HG03460 (cell line): ENCODE data around the gene CIAPIN1.
A peak's percentile ranks its signal among the peaks of the same experiment; 100 is the strongest.

Source experiments
- ATAC-seq: cut with Tn5 transposase; IDR thresholded peaks from one replicate; pipeline ENCODE4 v1.9.1; 2021; ENCODE audit not compliant: unreplicated experiment

The CIAPIN1 gene

DNA sequence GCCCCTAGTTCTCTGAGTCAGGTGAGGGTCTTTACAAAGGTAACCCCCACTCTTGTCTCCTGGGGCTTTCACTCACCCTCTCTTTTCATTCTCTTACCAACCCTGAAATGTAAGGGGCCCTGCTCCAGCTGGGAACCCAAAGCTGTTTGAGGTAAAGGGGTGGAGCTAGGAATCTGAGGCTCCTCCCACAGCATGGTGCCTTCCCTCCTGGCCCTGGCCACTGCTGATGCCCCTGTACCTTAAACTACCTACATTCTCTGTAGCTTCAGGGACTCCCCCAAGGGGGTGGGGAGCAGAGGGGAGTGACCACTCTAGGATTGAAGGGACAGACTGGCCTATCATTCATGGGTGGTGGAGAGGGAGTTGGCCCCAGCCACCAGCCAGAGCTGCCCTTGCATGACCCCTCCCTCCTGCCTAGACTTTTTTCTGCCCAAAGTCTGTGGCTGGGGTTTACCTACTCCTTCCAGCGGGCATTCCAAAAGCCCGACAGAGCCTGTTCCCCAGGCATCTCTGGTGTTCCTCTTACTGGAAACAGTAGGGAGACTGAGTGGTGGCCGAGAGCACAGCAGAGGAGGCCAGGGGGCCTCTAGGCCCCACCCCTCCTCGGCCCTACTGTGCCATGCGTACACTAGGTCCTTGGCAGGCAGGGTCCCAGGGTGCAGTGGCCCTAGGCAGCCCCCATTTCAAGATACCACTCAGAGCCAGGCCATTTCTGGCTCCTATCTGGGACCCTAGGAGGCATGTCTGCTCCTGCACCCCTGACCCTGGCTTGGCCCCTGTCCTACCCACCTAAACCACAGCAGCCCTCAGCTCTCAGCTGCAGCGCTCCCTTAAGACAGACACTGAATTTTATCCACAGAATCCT is 29.6 kb upstream of the CIAPIN1 start:
- no peak for ATAC-seq

DNA sequence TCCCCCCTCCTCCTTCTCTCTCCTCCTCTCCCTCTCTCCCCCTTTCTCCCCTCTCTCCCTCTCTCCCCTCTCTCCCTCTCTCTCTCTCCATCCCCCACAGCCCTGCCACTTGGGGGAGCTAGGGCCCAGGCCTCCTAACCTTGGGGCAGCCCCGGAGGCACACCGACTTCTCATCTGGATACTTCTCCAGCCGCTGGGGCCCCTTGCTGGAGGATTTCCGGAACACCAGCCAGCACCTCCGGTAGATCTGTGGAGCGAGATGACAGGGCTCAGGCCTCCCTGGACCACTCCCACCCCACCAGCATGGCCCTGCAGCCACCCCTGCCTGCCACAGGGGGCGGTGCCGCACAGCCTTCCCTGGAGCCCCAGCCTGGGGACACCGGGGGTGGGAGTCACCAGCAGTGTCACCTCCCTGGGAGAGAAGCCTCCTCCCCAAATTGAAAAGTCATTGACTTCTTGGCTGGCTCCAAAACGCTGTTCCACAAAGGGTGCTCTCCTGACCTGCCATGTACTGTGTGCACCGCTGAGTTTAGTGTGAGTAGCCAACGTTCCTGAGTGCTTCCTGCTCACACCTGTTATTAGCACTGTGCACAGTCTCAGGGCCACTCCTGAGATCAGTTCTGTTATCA is 28.6 kb upstream of the CIAPIN1 start:
- ATAC-seq: peak; percentile 92

DNA sequence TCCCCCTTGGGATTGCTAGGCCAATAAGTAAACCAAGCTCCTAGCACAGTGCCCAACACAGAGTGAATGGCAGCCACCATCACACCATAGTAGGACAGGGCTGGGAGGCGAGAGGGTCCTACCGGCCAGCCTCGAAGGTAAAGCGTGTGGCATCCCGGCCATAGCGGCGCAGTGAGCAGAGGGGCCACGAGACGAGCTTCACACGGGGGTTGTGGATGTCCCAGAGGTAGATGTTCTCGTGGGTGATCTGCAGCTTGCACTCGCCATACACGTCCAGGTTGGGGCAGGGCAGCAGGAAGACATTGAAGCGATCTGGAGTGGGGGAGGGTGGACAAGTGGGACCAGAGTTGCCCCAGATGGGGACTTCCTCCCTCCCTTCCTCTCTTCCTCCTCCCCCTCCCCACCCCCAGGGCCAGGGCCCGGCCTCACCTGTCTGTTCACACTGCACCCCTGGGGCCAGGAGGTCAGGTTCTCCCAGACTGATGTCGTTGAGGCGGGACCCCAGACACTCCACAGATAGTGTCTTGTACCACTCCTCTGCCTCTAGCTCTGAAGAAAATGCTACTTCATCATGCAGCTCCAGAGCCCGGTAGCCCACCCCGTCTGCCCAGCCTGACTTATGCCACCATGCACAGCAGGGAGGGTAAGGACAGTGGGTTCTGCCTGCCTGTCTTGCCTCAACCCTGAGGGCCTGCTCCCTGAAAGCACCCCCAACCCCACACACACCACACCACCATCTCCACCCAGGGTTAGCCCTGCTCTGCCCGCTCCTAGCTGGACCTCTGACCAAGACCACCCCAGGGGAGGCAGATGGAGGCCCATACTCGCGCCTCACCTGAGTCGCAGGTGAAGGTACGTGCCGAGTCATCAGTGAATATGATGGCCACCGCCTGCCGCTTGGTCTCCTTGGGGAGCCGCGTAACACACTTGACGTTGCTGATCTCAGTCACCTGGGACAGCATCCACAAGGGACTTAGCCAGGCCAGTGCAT is 27.8 kb upstream of the CIAPIN1 start:
- no peak for ATAC-seq

DNA sequence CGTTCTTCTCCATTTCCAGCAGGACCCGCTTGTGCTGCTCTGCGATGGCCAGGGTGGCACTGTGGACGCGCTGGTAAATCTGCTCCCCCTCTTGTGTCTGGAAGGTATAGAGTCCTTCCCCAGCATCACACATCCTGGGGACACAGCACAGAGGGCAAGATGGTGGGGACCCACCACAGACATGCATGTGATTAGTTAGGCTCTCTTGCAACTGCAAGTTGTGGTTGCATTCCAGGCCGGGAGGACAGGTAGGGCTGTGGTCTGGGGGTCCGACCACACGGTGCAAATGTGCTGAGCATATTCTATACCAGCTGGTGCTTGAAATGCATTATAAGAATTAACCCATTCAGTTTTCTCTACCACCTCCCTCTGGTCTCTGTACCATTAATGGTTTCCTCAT is 26.7 kb upstream of the CIAPIN1 start:
- no peak for ATAC-seq

DNA sequence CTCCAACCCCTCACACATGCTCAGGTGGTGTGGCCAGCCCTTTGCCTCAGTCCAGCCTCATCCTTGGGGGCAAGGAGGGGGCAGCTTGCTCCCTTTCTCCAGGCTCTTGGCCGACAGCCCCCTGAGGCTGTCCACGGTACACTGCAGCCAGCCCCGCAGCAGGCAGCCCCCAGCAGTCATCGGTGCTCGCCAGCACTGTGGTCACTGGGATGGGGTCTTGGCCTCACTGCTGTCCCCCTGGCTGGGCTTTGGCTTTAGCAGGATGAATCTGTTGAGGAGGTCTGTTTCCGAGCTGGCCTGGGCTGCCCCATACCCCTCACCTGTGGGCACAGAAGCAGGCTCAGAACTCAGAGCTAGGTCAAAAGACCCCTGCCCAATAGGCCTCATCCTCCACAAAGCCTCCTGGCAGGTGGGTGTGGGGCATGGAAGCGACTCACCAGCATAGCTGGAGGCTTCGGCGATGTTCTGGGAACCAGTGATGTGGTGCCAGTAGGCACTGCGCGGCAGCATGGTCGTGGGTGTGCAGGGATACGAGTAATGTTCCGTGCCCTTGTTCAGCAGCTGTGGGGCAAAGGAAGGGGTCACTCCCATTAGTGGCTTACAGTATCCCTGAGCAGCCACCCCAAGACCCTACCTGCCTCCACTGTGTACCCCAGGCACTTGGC is 26.1 kb upstream of the CIAPIN1 start:
- no peak for ATAC-seq

DNA sequence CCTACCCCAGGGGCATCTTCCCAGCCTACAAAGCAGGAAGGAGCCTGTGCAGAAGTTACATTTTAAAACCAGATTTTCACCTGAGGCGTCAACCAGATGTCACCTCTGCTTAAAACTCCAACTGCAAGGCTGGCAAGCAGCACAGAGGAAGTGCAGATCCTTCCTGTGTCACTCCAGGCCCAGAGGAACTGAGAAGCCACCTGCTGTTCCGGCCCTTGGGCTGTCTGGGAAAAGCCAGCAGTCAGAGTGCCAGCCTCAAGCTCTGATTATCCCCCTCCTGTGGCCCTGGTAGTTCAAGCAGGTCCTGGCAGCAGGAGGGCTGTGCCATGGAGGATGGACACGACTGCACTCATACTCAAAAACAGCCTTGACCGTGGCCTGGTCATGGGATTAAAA is 25.5 kb upstream of the CIAPIN1 start:
- no peak for ATAC-seq

DNA sequence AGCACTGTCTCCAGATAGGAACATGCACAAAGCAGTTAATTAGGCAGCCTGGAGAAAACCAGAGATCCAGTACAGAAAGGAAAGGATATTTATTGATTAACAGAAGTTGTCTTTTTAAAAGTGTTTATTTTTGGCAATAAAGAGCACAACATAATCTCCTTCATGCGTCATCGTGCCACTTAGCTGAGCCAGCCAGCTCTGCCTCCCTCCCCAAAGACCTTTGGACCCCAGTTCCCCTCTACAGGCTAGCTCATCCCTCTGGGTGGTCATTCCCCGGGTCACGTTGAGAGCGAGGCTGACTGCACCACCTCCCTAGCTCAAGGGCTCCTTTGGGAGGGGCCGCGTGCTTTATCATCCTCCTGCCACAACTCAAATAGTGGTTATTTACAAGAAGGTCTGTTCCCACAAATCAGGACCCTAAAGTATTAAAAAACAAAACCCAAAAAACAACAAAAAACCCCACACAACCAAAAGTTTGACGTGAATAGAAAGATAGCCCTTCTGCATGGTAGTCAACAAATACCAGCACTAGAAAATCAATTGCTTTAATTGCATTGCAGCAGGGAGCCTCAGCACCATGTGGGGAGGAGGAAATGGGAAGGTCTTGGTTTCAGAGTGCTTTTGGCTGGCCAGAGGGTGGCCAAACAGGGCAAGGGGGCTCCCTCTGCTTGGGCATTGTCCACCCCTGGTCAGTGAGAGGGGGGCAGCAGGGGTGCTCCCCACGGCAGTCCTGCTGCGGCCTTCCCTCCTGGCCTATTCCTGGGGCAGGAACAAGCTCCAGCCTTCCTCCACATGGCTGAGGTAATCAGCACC is 24.9 kb upstream of the CIAPIN1 start:
- no peak for ATAC-seq

DNA sequence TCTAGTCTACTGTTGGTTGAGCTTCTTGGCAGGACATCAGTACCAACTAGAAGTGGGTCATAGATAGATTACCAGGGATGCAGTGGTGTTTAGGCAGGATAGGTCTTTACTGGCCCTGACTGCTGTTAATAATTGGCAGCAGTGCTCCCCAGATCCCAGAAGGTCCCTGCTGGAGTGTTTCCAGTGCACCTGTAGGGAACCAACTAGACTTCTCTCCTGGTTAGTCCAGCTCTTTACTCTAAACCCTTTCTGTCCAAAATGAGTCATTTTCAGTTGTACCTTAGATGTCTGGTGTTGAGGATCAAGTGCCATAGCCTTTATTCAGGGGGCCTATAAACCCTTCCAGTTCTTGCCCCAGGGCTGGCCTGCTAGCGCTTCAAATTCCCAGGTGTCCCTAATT is 24.0 kb upstream of the CIAPIN1 start:
- no peak for ATAC-seq

DNA sequence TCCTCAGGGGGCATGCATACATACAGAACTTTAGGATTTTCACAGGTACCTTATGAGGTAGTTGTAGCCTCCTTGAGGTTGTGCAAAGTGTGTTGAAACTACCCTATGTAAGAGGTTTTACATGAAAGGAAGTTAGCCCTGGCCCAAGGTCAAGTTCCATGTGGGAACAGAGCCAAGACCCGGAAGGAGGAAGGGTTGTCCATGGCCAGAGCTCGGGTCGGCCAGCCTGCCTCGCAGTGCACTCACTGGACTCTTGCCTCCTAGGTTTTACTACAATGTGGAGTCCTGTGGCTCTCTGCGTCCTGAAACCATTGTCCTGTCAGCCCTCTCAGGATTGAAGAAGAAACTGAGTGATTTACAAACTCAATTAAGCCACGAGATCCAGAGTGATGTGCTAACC is 23.5 kb upstream of the CIAPIN1 start:
- no peak for ATAC-seq

DNA sequence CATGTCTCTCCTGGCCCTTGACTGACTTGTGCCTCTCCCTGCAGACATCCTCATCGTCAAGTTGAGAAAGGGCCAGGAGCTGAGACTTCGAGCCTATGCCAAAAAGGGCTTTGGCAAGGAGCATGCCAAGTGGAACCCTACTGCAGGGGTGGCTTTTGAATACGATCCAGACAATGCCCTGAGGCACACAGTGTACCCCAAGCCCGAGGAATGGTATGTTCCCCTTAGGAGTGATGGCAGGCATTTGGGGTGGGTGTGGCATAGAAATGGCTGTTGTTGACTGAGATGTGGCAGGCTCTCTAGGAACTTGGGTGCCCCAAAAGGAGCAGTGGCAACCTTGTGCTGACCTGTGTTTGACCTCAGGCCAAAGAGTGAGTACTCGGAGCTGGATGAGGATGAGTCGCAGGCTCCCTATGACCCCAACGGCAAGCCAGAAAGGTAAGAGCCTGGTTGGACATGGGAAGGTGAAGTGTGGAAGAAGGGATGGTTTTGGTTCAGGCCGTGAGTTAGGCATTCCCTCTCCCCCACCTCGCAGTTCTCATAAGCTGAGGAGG is 22.8 kb upstream of the CIAPIN1 start:
- no peak for ATAC-seq

DNA sequence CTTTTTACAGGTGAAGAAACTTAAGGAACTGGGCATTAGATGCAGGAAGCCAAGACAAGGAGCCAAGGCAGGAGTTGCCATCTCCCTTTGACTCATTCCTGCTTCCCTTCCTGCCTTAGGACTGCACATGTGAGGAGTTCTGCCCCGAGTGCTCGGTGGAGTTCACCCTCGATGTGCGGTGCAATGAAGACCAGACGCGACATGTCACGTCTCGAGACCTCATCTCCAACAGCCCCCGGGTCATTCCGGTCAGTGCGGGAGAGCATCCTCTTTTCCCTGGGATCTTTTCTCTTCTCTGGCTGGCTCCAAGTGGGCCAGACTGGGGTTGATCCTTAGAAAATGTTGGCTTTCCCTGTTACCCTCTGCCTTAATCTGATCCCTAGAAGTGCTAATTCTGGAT is 21.9 kb upstream of the CIAPIN1 start:
- ATAC-seq: no peak

DNA sequence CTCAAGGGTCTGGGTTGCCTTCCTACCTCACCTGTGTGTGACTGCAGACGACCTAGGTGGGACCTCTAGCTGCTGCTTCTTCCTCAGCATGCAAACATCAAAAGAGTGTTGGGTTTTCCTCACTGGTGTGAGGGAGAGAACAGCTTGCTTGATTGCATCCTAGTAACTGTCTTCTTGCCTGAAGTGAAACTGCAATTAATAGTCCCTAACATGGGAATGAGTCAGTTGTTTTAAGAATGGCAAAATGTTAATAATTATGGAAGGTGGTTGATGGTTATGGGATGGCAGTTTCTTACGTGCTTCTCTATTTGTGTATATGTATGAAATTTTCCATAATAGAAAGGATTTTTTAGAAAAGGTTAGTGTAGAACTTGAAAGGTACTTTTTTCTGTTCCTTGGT is 21.2 kb upstream of the CIAPIN1 start:
- ATAC-seq: no peak

DNA sequence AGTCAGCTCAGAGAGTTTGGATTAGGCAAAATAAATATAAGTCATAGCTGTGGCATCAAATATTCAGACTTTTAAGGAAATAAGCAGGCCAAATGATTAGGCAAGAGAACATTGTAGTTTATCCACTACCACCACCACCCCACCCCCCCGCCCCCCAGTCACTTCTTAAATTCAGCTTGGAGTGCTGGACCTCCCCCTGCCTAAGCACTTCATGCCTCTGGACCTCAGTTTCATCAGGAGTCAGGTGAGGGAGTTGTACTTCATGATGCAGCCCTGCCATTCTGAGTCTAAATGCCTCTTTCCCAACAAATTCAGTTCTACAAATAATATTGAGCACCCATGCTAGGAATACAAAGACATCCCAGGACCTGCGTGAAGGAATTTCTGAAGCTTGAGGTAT is 17.3 kb upstream of the CIAPIN1 start:
- ATAC-seq: no peak

DNA sequence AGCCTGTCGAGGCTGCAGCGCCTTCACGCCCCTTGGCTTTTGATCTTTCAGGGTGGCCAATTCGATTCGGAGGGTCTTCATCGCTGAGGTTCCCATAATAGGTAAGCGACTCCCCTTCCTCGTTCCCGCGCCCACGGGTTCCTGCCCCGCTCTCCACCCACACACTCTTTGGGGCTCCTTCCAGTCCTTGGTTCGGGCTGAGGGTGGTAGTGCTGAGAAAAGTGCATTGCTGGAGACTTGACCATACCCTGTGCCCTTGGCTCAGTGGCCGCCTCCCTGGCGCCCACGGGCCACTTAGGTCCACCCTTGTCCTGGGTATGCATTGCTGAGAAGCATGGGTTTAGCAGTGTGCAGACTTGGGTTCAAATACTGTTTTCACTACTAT is 15.8 kb upstream of the CIAPIN1 start:
- no peak for ATAC-seq

DNA sequence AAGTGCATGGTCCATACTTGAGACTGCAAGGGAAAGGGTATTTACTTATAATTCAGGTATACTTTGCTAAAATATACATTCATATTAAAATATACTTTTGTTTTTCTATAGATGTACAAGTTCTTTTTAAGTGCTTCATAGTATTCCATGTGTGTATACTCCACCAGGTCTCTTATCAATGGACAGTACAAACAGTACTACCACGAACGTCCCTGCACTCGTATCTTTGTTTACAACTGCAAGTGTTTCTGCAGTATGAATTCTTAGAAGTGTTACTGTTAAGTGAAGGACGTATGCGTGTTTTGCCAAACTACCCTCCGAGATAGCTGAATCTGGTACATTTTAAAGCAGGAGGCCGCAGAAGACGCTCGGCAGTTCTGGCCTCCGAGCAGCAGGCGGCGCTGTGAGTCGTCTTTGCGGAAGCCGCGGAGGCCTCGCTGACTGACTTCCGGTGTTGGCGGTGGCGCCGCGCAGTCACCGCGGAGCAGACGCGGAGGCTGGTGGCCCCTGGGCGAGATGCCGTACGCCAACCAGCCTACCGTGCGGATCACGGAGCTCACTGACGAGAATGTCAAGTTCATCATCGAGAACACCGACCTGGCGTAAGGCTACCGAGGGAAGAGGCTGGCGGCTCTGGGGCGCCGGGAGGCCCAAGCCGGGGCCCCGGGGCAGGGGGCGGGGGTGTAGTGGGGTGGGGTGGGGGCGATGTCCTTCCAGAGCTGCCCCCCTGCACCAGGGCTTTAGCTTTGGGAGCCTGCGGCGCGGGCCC is 15.2 kb upstream of the CIAPIN1 start, which contains the start of gene POLR2C:
POLR2C (plus strand) TSS at position 471 of the 769 bp plus-strand sequence; CDS start at position 517, 46 bp downstream.
- ATAC-seq: peak; percentile 84

DNA sequence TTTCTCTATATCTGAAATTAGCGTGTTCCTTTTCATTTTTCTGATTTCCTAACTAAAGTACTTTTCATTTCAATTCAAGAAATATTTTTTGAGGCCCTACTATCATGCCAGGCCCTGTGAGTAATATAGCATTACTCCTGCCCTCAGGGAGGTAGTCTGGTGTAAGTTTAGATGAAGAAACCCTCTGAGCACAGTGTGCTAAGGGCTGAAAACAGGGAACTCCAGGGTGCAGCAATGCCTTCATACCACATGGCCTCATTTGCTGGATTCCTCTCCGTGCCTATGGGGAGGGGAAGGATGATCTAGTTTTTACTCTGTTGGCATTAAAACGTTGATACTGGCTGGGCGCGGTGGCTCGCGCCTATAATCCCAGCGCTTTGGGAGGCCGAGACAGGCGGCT is 4.8 kb upstream of the CIAPIN1 start:
- no peak for ATAC-seq

DNA sequence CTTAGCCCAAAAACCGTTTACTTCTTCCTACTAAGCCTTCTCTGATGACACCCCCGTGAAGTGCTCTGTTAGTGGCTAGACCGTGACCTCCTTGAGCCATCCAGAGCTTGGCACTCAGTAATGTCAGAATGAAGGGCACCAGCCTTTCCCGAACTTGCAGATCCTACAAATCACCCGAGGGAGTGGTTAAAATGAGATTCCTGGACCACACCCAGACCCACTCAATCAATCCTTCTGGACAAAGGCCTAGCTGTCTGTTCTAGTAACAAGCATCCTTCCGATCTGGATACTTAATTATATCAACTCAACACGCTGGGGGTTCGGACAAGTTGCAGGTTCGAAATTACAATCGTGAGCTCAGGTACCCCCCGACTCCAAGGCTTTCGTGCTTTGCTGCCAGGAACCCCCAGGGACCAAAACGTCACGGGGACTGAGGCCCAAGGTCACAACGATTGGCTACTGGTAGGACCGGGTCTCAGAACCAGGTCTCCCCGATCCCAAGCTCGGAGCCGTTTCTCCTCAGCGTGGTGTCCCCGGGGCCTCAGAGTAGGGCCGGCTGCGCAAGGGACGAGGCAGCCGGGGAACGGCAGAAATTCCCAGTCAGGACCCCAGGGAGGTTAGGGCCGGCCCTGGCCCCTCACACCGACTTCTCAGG is 527 bp downstream of the CIAPIN1 start:
- ATAC-seq: peak; percentile 35

DNA sequence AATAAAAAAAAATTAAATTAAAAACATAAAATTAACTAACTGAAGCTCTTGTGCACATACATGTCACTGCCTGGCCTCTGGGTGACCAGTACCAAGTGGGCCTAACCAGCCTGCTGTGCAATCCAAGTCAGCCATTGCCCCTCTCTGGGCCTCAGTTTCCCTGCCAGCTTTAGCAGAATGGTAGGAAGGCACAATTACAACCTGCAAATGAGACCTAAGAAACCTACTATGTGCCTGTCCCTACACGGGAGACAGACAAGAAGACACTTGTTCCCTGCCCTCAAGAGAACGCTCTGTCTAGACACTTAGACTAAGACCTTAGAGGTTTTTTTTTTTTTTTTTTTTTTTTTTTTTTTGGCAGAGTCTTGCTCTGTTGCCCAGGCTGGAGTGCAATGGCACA is 1.7 kb downstream of the CIAPIN1 start:
- ATAC-seq: no peak
